Activated CD8-positive, alpha-beta memory T cell treated with anti-CD3 and anti-CD28 coated beads for 36 hours (primary cell): ENCODE results near the gene ABTB2. TPM values are rescaled to one million over a fixed set of nuclear protein-coding genes. Genes with fewer than 3 reads are reported as not detected.

Experiments used
- CTCF ChIA-PET: fragments of 350-600 bp; sonication (Branson Sonifier 250); formaldehyde crosslinking; loops from one replicate; lab custom pipeline; 2021; ENCODE audit warnings: antibody characterized with exemption; lab: Charles Lee
- POLR2A ChIA-PET: fragments of 350-600 bp; sonication (Branson Sonifier 250); formaldehyde crosslinking; loops from one replicate; lab custom pipeline; 2021; ENCODE audit warnings: antibody characterized with exemption; lab: Charles Lee
- total RNA-seq, 2 experiments: library from RNA; stranded (reverse); gene quantifications; one replicate each; pipeline ENCODE4 v1.2.3, GENCODE V29; 2021

ABTB2 gene
- total RNA-seq, 2 experiments from 2014 or later: 6.1 to 6.2 TPM

GRCh38 chr11:34214961-34215805 lies 142.6 kb downstream of the ABTB2 start:
- ChIA-PET CTCF (interaction anchor here (1.0 to 1.8 kb wide), 3 partner anchors 41 to 142 kb away, joined by 3 to 12 read pairs (median 6); partner anchors contain the start of gene ABTB2), POLR2A (no interaction called here)

GRCh38 chr11:34213366-34213765 lies 144.4 kb downstream of the ABTB2 start:
- CTCF ChIA-PET: interaction anchor here (1.4 kb wide), 1 partner anchor 32 kb away, joined by 3 read pairs; no protein-coding TSS in a partner anchor
- POLR2A ChIA-PET: no interaction called here

GRCh38 chr11:34212566-34212965 lies 145.2 kb downstream of the ABTB2 start:
- CTCF ChIA-PET: interaction anchor here (1.4 kb wide), 1 partner anchor 33 kb away, joined by 3 read pairs; no protein-coding TSS in a partner anchor
- POLR2A ChIA-PET: no interaction called here

GRCh38 chr11:34209809-34210208 lies 148.0 kb downstream of the ABTB2 start:
- CTCF ChIA-PET: interaction anchor here (0.7 kb wide), 1 partner anchor 25 kb away, joined by 3 read pairs; no protein-coding TSS in a partner anchor
- POLR2A ChIA-PET: no interaction called here

- POLR2A ChIA-PET: no interaction called here
- CTCF ChIA-PET: no interaction called here
Measured at GRCh38 chr11:34208266-34209135, 149.3 kb downstream of the ABTB2 start.

- ChIA-PET CTCF (no interaction called here), POLR2A (no interaction called here)
Measured at GRCh38 chr11:34207487-34208180, 150.2 kb downstream of the ABTB2 start.

- ChIA-PET POLR2A (no interaction called here), CTCF (interaction anchor here (0.6 kb wide), 1 partner anchor 66 kb away, joined by 3 read pairs; no protein-coding TSS in a partner anchor)
Measured at GRCh38 chr11:34206407-34207300, 151.2 kb downstream of the ABTB2 start.

- CTCF ChIA-PET: no interaction called here
Measured at GRCh38 chr11:34205326-34206035, 152.3 kb downstream of the ABTB2 start.

GRCh38 chr11:34204396-34205279 lies 153.2 kb downstream of the ABTB2 start:
- POLR2A ChIA-PET: interaction anchor here (0.6 kb wide), 1 partner anchor 34 kb away, joined by 3 read pairs; no protein-coding TSS in a partner anchor
- CTCF ChIA-PET: interaction anchor here (1.1 kb wide), 1 partner anchor 30 kb away, joined by 3 read pairs; no protein-coding TSS in a partner anchor

More at GRCh38 chr11:34205326-34206035, 152.3 kb downstream of the ABTB2 start:
- POLR2A ChIA-PET: no interaction called here

GRCh38 chr11:34203377-34203871 lies 154.4 kb downstream of the ABTB2 start:
- POLR2A ChIA-PET: interaction anchor here (0.6 kb wide), 1 partner anchor 36 kb away, joined by 3 read pairs; no protein-coding TSS in a partner anchor
- CTCF ChIA-PET: no interaction called here

GRCh38 chr11:34201129-34201528 lies 156.7 kb downstream of the ABTB2 start:
- POLR2A ChIA-PET: no interaction called here
- CTCF ChIA-PET: no interaction called here

- CTCF ChIA-PET: no interaction called here
- POLR2A ChIA-PET: no interaction called here
Measured at GRCh38 chr11:34199525-34199924, 158.3 kb downstream of the ABTB2 start.

GRCh38 chr11:34198523-34198922 lies 159.3 kb downstream of the ABTB2 start:
- POLR2A ChIA-PET: no interaction called here
- CTCF ChIA-PET: interaction anchor here (0.9 kb wide), 1 partner anchor 28 kb away, joined by 3 read pairs; no protein-coding TSS in a partner anchor

- POLR2A ChIA-PET: no interaction called here
Measured at GRCh38 chr11:34197256-34197655, 160.6 kb downstream of the ABTB2 start.

GRCh38 chr11:34194576-34195335 lies 163.1 kb downstream of the ABTB2 start:
- CTCF ChIA-PET: interaction anchor here (1.3 kb wide), 1 partner anchor 20 kb away, joined by 4 read pairs; no protein-coding TSS in a partner anchor
- POLR2A ChIA-PET: no interaction called here

More at GRCh38 chr11:34197256-34197655, 160.6 kb downstream of the ABTB2 start:
- CTCF ChIA-PET: no interaction called here
